GM21786 (cell line): ENCODE results near the gene OAS1.
A peak's percentile ranks its signal among the peaks of the same experiment; 100 is the strongest.
"Not testable (repeated sequence)": the region's sequence is repeated elsewhere in the genome, so short reads cannot be mapped to it uniquely, and the experiment has no call there.

ENCODE experiments used
- ATAC-seq: cut with Tn5 transposase; IDR thresholded peaks from one replicate; pipeline ENCODE4 v1.9.1; 2021; ENCODE audit not compliant: unreplicated experiment

OAS1 gene

GRCh38 chr12:112936264-112936663 is 29.5 kb downstream of the OAS1 start:
- ATAC-seq = no peak

- no peak for ATAC-seq
Measured at GRCh38 chr12:112936927-112937326, 30.2 kb downstream of the OAS1 start.

- ATAC-seq = no peak
Measured at GRCh38 chr12:112937741-112938719, 31.3 kb downstream of the OAS1 start, which contains the start of gene OAS3. OAS3 (plus strand) TSS chr12:112938474; CDS start chr12:112938531, 57 bp downstream.

GRCh38 chr12:112938751-112939150 is 32.0 kb downstream of the OAS1 start:
- ATAC-seq = no peak

GRCh38 chr12:112939761-112940381 is 33.1 kb downstream of the OAS1 start:
- ATAC-seq = peak; percentile 68

GRCh38 chr12:112941528-112942335 is 35.0 kb downstream of the OAS1 start:
- no peak for ATAC-seq

GRCh38 chr12:112942572-112942971 is 35.8 kb downstream of the OAS1 start:
- no peak for ATAC-seq

GRCh38 chr12:112944024-112944690 is 37.4 kb downstream of the OAS1 start:
- ATAC-seq = no peak

- ATAC-seq = no peak
Measured at GRCh38 chr12:112945515-112945914, 38.8 kb downstream of the OAS1 start.

- ATAC-seq = no peak
Measured at GRCh38 chr12:112946236-112947000, 39.7 kb downstream of the OAS1 start.

- no peak for ATAC-seq
Measured at GRCh38 chr12:112947314-112947713, 40.6 kb downstream of the OAS1 start.

- no peak for ATAC-seq
Measured at GRCh38 chr12:112947761-112948160, 41.0 kb downstream of the OAS1 start.

- no peak for ATAC-seq
Measured at GRCh38 chr12:112948806-112949205, 42.0 kb downstream of the OAS1 start.

- no peak for ATAC-seq
Measured at GRCh38 chr12:112950701-112951100, 43.9 kb downstream of the OAS1 start.

- not testable (repeated sequence) for ATAC-seq
Measured at GRCh38 chr12:112957125-112957524, 50.4 kb downstream of the OAS1 start.

- no peak for ATAC-seq
Measured at GRCh38 chr12:112961074-112961473, 54.3 kb downstream of the OAS1 start.

GRCh38 chr12:112961536-112961935 is 54.8 kb downstream of the OAS1 start:
- no peak for ATAC-seq

- no peak for ATAC-seq
Measured at GRCh38 chr12:112962561-112962960, 55.8 kb downstream of the OAS1 start.

GRCh38 chr12:112963227-112963861 is 56.6 kb downstream of the OAS1 start:
- ATAC-seq = no peak
